GM15510 (cell line): ENCODE results near the gene ELOA.

Experiments
- POLR2A ChIP-seq: IDR thresholded peaks from 3 replicates; pipeline ENCODE4 v1.6.1; 2011; ENCODE audit warnings: borderline replicate concordance; ENCODE audit not compliant: insufficient read length; ENCODE audit errors: extremely low read depth

ELOA gene, protein sequence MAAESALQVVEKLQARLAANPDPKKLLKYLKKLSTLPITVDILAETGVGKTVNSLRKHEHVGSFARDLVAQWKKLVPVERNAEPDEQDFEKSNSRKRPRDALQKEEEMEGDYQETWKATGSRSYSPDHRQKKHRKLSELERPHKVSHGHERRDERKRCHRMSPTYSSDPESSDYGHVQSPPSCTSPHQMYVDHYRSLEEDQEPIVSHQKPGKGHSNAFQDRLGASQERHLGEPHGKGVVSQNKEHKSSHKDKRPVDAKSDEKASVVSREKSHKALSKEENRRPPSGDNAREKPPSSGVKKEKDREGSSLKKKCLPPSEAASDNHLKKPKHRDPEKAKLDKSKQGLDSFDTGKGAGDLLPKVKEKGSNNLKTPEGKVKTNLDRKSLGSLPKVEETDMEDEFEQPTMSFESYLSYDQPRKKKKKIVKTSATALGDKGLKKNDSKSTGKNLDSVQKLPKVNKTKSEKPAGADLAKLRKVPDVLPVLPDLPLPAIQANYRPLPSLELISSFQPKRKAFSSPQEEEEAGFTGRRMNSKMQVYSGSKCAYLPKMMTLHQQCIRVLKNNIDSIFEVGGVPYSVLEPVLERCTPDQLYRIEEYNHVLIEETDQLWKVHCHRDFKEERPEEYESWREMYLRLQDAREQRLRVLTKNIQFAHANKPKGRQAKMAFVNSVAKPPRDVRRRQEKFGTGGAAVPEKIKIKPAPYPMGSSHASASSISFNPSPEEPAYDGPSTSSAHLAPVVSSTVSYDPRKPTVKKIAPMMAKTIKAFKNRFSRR

GRCh38 chr1:23743287-23744152 lies at the start of gene ELOA:
TSS of gene ELOA (plus strand) at chr1:23743471. CDS start at chr1:23743504, 33 bp downstream.
- peak; percentile 88 for TF ChIP-seq POLR2A

GRCh38 chr1:23693599-23693998 lies 49.7 kb upstream of the ELOA start:
- no peak for TF ChIP-seq POLR2A

GRCh38 chr1:23694371-23694770 lies 48.9 kb upstream of the ELOA start:
- TF ChIP-seq POLR2A = no peak

DNA sequence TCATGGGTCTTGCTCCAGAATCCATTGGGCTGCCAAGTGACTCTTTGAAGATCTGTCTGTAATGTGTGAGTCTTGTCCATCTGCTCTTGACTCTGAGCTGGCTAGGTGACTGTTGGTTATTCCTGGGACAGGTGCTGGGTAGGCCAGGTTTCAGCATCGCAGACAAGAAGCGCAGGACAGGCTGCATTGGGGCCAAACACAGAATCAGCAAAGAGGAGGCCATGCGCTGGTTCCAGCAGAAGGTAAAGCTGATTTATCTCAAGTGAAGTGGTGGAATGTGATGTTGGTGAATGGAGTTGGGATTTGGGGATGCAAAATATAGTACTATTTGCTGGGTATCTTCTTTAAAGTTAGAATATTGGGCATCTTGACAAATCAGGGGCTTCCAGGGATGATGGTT lies 47.6 kb upstream of the ELOA start:
- no peak for TF ChIP-seq POLR2A

GRCh38 chr1:23696335-23696989 lies 46.8 kb upstream of the ELOA start:
- TF ChIP-seq POLR2A = no peak

GRCh38 chr1:23698466-23698865 lies 44.8 kb upstream of the ELOA start:
- TF ChIP-seq POLR2A = no peak

DNA sequence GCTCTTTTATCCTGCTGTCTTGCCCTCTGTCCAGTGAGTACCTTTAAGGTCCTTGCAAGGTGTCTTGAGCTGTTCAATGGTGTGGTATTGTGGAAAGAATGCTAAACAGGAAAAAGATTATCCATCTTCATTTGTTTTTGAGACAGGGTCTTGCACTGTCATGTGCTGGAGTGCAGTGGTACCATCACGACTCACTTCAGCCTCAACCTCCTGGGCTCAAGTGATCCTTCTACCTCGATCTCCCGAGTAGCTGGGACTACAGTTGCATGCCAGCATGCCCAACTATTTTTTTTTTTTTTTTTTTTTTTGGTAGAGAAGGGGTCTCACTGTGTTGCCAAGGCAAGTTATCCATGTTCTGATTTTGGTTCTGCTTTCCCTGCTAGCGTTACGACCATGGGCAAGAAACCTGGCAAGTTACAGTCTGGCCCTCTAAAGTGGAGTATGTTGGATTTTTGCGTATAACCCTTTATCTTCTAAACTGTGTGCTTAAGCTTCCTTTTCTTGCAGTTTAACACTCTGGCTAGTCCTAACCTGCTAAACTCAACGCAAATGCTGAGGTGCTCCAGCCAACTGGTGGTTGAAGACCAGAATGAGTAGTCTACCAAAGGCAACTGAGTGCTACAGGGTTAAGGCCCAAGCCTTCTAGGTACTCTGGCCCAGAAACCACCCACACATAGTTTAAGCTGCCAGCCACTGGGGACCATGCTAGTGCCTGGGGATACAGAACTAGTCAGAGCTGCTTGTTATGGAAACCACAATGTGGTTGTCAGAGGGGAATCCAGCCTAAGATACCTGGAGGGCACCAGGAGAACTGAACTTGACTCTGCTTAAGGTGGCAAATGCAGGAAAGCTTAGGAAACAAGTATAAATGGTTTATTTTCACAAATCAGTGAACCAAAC lies 43.7 kb upstream of the ELOA start:
- no peak for TF ChIP-seq POLR2A

- TF ChIP-seq POLR2A = no peak
Observed at GRCh38 chr1:23701310-23701709, 42.0 kb upstream of the ELOA start.

- no peak for TF ChIP-seq POLR2A
Observed at GRCh38 chr1:23701996-23702395, 41.3 kb upstream of the ELOA start.

DNA sequence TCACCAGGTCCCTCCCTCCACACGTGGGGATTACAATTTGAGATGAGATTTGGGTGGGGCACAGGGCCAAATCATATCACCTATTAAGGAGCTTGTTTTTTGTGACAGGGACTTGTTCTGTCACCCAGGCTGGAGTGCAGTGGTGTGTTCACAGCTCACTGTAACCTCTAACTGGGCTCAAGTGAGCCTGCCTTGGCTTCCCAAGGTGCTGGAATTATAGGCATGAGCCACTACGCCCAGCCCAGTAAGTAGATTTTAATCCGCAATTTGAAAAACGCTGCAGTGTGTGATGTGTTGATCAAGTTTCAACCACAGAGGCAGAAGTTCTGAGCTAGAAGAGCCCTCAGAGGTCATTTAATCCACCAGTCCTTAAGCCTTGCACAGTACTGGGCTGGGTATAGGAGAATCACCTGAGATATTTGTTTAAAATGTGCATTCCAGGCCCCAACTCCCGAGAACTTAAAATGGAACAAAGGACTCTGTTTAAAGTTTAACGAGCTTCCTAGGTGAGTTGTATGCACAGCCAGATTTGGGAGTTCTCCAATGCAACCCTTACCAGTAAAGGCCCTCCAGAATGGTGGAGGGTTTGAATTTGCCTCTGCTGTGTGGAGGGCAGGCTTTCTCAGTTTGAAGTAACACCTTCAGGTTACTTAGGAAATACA lies 38.3 kb upstream of the ELOA start:
- TF ChIP-seq POLR2A = no peak

GRCh38 chr1:23709229-23709628 lies 34.0 kb upstream of the ELOA start:
- TF ChIP-seq POLR2A = no peak

DNA sequence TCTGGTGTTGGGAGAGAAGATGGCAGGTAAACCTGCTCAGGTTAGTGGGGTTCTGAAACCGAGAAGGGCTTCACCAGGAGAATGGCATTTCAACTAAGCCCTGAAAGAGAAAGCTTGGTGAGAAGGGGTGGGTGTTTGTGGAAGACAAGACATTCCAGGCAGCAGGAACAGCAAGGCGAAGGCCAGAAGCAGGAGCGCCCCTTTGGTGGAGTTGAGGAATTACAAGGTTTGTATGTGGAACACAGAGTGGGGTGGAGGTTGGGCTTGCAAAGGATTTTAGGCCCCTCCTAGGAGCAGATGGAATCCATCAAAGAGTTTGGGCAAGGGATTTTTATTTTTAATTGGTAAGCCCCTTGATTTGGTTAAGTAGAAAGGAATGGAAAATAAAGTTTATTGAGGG lies 24.8 kb upstream of the ELOA start:
- TF ChIP-seq POLR2A = no peak
